Liver (tissue), 3 donors: ENCODE data around the gene CYBRD1.
A peak's percentile ranks its signal among the peaks of the same experiment; 100 is the strongest.

ENCODE experiments used
- EGR1 ChIP-seq, 2 donors: IDR thresholded peaks; 2 replicates each; pipeline ENCODE4 v1.6.1; 2016 to 2018; ENCODE audit warnings: antibody characterized with exemption in 2 of 2, low read depth in 2 of 2
- JUND ChIP-seq, 2 donors: IDR thresholded peaks; 2 replicates each; pipeline ENCODE4 v1.6.1; 2016; ENCODE audit warnings: antibody characterized with exemption in 2 of 2
- TAF1 ChIP-seq: conservative IDR thresholded peaks from 2 replicates; pipeline ENCODE4 v1.6.1; 2016; ENCODE audit warnings: antibody characterized with exemption, mild to moderate bottlenecking
- YY1 ChIP-seq: IDR thresholded peaks from 2 replicates; pipeline ENCODE4 v1.6.1; 2016; ENCODE audit warnings: antibody characterized with exemption, mild to moderate bottlenecking
- TF ChIP-seq, protein P1 (sequence below): fragments of 150-350 bp; IDR thresholded peaks from 2 replicates; pipeline ENCODE4 v1.5.1; 2017; ENCODE audit warnings: improper control_type of control experiment, low read depth, low read length; ENCODE audit not compliant: missing input control
- TF ChIP-seq, protein P2 (sequence below): IDR thresholded peaks from 2 replicates; pipeline ENCODE4 v1.6.1; 2016; ENCODE audit warnings: antibody characterized with exemption
- TF ChIP-seq, protein P3 (sequence below): IDR thresholded peaks from 2 replicates; pipeline ENCODE4 v1.6.1; 2016; ENCODE audit warnings: antibody characterized with exemption
- donor health status: healthy.
- donor health status: healthy.

DNA sequence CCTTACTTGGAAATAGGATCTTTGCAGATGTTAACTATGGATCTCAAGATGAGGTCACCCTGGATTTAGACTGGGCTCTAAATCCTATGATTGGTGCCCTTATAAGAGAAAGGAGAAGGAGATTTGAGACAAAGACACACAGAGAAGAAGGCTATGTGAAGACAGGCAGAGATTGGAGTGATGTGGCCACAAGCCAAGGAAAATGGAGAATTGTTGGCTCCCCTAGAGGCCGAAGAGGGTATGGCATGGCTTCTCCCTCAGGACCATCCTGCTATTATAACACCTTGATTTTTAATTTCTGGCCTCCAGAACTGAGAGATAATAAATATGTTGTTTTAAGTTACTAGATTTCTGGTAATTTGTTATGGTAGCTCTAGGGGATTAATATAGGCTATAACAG lies 7.6 kb downstream of the CYBRD1 start:
- TF ChIP-seq, protein P1, sequence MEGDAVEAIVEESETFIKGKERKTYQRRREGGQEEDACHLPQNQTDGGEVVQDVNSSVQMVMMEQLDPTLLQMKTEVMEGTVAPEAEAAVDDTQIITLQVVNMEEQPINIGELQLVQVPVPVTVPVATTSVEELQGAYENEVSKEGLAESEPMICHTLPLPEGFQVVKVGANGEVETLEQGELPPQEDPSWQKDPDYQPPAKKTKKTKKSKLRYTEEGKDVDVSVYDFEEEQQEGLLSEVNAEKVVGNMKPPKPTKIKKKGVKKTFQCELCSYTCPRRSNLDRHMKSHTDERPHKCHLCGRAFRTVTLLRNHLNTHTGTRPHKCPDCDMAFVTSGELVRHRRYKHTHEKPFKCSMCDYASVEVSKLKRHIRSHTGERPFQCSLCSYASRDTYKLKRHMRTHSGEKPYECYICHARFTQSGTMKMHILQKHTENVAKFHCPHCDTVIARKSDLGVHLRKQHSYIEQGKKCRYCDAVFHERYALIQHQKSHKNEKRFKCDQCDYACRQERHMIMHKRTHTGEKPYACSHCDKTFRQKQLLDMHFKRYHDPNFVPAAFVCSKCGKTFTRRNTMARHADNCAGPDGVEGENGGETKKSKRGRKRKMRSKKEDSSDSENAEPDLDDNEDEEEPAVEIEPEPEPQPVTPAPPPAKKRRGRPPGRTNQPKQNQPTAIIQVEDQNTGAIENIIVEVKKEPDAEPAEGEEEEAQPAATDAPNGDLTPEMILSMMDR, result peak; percentile 36
- no peak for TF ChIP-seq JUND (IDR thresholded peaks at IDR 0.05)
- TF ChIP-seq TAF1, result no peak
- TF ChIP-seq, protein P2, sequence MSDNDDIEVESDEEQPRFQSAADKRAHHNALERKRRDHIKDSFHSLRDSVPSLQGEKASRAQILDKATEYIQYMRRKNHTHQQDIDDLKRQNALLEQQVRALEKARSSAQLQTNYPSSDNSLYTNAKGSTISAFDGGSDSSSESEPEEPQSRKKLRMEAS, result no peak
- no peak for TF ChIP-seq EGR1 (IDR thresholded peaks at IDR 0.05; ENCODE audit: low read depth in 2 of 2)
- TF ChIP-seq YY1, result no peak
- TF ChIP-seq, protein P3, sequence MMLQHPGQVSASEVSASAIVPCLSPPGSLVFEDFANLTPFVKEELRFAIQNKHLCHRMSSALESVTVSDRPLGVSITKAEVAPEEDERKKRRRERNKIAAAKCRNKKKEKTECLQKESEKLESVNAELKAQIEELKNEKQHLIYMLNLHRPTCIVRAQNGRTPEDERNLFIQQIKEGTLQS, result no peak
